ENCODE measurements around the gene ZFTA.

GRCh38 chr11:63747011-63747410 is 21.6 kb downstream of the ZFTA start:
- TF ChIP-seq, protein P1, sequence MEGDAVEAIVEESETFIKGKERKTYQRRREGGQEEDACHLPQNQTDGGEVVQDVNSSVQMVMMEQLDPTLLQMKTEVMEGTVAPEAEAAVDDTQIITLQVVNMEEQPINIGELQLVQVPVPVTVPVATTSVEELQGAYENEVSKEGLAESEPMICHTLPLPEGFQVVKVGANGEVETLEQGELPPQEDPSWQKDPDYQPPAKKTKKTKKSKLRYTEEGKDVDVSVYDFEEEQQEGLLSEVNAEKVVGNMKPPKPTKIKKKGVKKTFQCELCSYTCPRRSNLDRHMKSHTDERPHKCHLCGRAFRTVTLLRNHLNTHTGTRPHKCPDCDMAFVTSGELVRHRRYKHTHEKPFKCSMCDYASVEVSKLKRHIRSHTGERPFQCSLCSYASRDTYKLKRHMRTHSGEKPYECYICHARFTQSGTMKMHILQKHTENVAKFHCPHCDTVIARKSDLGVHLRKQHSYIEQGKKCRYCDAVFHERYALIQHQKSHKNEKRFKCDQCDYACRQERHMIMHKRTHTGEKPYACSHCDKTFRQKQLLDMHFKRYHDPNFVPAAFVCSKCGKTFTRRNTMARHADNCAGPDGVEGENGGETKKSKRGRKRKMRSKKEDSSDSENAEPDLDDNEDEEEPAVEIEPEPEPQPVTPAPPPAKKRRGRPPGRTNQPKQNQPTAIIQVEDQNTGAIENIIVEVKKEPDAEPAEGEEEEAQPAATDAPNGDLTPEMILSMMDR (conservative IDR thresholded peaks at IDR 0.05): no peak
- no peak for TF ChIP-seq EZH2 (IDR thresholded peaks at IDR 0.05; ENCODE audit: low read depth)
